ENCODE data around the gene CADM3.

CADM3 gene

DNA sequence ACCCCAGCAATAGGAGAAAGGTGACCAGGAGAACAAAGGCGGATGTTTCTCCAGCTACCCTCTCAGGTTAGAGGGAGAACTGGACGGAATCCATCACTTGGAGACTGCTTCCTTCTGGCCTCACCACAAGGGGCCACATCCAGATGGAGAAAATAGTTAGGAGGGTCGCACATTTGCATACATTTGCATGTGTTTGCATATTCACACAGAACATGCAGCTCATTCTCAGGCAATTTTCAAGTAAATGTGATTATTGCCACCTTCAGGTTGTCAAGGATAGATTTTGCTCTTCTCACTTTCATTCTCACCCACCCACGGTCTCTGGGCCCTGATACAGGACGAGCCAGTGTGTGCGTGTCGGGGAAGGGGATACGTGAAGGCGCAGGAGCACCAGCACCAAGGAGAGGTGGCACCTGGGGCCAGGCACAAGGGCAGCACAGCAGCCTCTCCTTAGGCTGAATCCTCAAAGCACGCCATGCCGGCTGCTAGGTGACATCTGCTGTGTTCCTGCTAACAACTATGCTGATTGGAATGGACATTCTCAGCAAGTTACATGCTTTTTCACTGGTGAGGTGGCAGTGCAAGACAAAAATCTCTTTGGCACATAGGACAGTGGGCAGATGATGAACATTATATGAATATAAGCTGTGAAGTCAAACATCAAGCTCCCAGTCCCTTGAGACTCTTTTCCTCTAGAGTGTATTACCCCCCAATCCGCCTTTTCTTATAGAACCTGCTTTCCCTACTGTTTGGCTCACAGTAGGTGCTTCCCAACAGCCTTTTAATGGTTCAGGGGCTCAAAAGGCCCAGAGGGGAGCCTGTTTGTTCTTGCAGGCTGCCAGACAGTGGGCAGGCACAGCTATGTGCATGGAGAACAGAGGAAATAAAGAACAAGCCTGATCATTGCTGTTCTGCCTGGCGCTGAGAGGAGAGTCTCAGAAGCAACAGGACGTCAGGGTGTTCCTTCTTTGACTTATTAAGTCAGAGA lies 47.5 kb downstream of the CADM3 start:
- POLR2A ChIA-PET (ENCODE audit: low non-redundant PET) = no interaction called here

GRCh38 chr1:159222075-159222865 lies 50.9 kb downstream of the CADM3 start:
- no peak for TF ChIP-seq CTCF (conservative IDR thresholded peaks at IDR 0.05; ENCODE audit: low read depth)
- no peak overlapping the region for H3K27ac ChIP-seq
- DNase-seq (ENCODE audit: low spot score) = no peak
- POLR2A ChIA-PET (ENCODE audit: low non-redundant PET) = no interaction called here
- CTCF ChIA-PET = interaction anchor here (0.6 to 1.3 kb wide), 2 partner anchors 11 to 552 kb away, joined by 3 to 5 read pairs; no protein-coding TSS in a partner anchor

More for the DNA sequence above, 47.5 kb downstream of the CADM3 start:
- CTCF ChIA-PET = no interaction called here
- TF ChIP-seq CTCF (conservative IDR thresholded peaks at IDR 0.05; ENCODE audit: low read depth) = no peak
- no peak overlapping the region for H3K27ac ChIP-seq
- DNase-seq (ENCODE audit: low spot score) = no peak

- ChIA-PET CTCF (no interaction called here), POLR2A (ENCODE audit: low non-redundant PET) (no interaction called here)
- no peak for DNase-seq (ENCODE audit: low spot score)
- H3K27ac ChIP-seq = no peak overlapping the region
- no peak for TF ChIP-seq CTCF (conservative IDR thresholded peaks at IDR 0.05; ENCODE audit: low read depth)
Measured at GRCh38 chr1:159223004-159223403, 51.6 kb downstream of the CADM3 start.

DNA sequence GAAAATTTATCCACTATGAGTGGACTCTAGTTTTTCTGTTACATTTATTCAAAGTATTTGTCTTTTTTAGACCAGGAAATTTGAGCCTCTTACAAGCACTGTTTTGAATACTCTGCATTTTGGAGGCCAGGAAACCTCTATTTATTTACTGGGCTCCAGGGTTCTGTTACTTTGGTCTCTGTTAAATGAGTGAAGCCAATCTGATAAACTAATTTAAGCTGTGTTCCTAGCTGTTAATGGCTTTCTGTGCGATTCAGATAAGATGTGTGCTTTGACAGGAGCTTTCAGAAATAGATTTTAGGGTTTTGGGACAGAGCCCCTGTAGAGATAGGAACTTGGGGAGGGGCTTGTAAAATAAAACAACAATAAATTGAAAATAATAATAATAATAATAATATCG lies 57.1 kb downstream of the CADM3 start:
- TF ChIP-seq CTCF (conservative IDR thresholded peaks at IDR 0.05; ENCODE audit: low read depth) = no peak
- POLR2A ChIA-PET (ENCODE audit: low non-redundant PET) = no interaction called here
- H3K27ac ChIP-seq = no peak overlapping the region
- CTCF ChIA-PET = no interaction called here
- DNase-seq (ENCODE audit: low spot score) = no peak

DNA sequence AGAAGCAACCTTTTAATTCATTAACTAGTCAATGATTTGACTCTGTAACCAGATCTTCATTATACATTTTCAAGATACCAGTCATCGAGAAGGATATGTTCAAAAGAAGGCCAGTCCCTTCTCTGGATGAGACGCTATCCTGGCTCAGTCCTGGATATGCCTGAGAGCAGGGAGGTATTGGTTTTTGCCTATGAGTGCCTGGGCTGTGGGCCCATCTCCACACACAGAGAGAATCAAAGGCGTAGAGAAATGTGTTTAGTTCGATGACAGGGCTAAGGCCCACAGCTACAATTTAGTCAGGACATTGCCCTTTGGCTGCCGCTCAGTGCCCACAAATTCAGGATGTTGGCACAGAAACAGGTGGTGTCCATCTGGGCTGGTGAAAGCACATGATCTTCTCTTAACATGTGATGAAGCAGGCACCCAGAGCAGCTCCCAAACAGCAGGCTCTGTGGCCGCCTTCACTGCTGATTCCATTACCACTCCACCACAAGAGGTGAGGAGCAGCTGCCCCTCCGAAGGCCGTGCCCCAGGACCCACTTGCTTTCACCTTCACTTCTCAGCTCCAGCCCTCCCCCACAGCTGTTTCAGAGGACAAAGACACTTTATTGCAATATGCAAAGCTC lies 58.0 kb downstream of the CADM3 start:
- H3K27ac ChIP-seq = peak overlapping the region; percentile 60
- ChIA-PET POLR2A (ENCODE audit: low non-redundant PET) (no interaction called here), CTCF (interaction anchor here (1.0 kb wide), 1 partner anchor 15 kb away, joined by 3 read pairs; no protein-coding TSS in a partner anchor)
- no peak for DNase-seq (ENCODE audit: low spot score)
- TF ChIP-seq CTCF (conservative IDR thresholded peaks at IDR 0.05; ENCODE audit: low read depth) = no peak

- peak; percentile 48 for DNase-seq (ENCODE audit: low spot score)
- no peak for TF ChIP-seq CTCF (conservative IDR thresholded peaks at IDR 0.05; ENCODE audit: low read depth)
- peak overlapping the region; percentile 60 for H3K27ac ChIP-seq
- ChIA-PET CTCF (interaction anchor here (1.0 kb wide), 1 partner anchor 16 kb away, joined by 3 read pairs; no protein-coding TSS in a partner anchor), POLR2A (ENCODE audit: low non-redundant PET) (no interaction called here)
Measured at GRCh38 chr1:159229896-159230295, 58.5 kb downstream of the CADM3 start.
